HepG2 (cell line): ENCODE data around the gene DOK4. TPM values are rescaled to one million over a fixed set of nuclear protein-coding genes. Genes with fewer than 3 reads are reported as not detected.
A peak's percentile ranks its signal among the peaks of the same experiment; 100 is the strongest.

ENCODE experiments used
- ATAC-seq: fragments of 200-7000 bp; cut with Tn5 transposase; 3 replicates; pipeline ENCODE4 v1.9.1; 2020; ENCODE audit warnings: mild to moderate bottlenecking, moderate library complexity
- BruUV-seq: library from RNA; stranded (reverse); fragments of 400-500 nt; replicated peaks from 2 replicates; lab custom pipeline; 2021; lab: Mats Ljungman, UMichigan
- CTCF ChIA-PET: fragments of 300-600 bp; formaldehyde crosslinking; extraction: SDS; loops from one replicate; lab custom pipeline; 2021; ENCODE audit warnings: low total read pairs, inconsistent platforms, low intra/inter-chr PET ratio; lab: Yijun Ruan, JAX
- POLR2A ChIA-PET: fragments of 350-600 bp; sonication (Branson Sonifier 250); formaldehyde crosslinking; loops from one replicate; lab custom pipeline; 2020; ENCODE audit warnings: antibody characterized with exemption, inconsistent platforms; lab: Yijun Ruan, JAX
- DNase-seq: peaks from one replicate; pipeline ENCODE4 v3.0.0-alpha.2; 2015; ENCODE audit warnings: low spot score
- FAIRE-seq: peaks from 3 replicates; lab custom pipeline; 2011; peaks lifted over from hg19 to GRCh38; lab: Jason Lieb, UNC
- H2AFZ ChIP-seq: one replicate; pipeline ENCODE4 v1.6.1; 2011; ENCODE audit warnings: low read length, inconsistent platforms
- H3K27ac ChIP-seq: fragments of 300-600 bp; 3 replicates; pipeline ENCODE4 v1.8.0; 2011; ENCODE audit warnings: mixed run types, mild to moderate bottlenecking, mixed read lengths, low read length, inconsistent platforms; ENCODE audit not compliant: insufficient read depth; ENCODE audit errors: extremely low read length
- H3K27me3 ChIP-seq, 2 experiments: fragments of 200-600 bp in 1 of 2; 2 replicates in 1 of 2; 3 replicates in 1 of 2; pipeline versions ENCODE4 v1.6.0 to v1.8.0; 2011; ENCODE audit warnings: low read length in 2 of 2, mild to moderate bottlenecking in 2 of 2, moderate library complexity in 2 of 2, inconsistent platforms in 1 of 2; ENCODE audit not compliant: insufficient read depth in 2 of 2, control insufficient read depth in 1 of 2
- H3K36me3 ChIP-seq, 2 experiments: fragments of 200-600 bp in 1 of 2; replicated peaks in 1 of 2; 2 replicates in 1 of 2; 3 replicates in 1 of 2; pipeline versions ENCODE4 v1.5.1 to v1.8.0; 2011; ENCODE audit warnings: low read length in 2 of 2, inconsistent platforms in 1 of 2; ENCODE audit not compliant: insufficient read depth in 2 of 2, control insufficient read depth in 1 of 2
- H3K4me1 ChIP-seq: 2 replicates; pipeline ENCODE4 v1.5.1; 2012; ENCODE audit warnings: low read length, inconsistent platforms; ENCODE audit not compliant: insufficient read depth
- H3K4me2 ChIP-seq: 2 replicates; pipeline ENCODE4 v1.6.0; 2011; ENCODE audit warnings: low read depth, low read length, inconsistent platforms
- H3K4me3 ChIP-seq, 3 experiments: fragments of 200-600 bp in 1 of 3; sonication (generic), shearing (Covaris generic) in 1 of 3; replicated peaks in 1 of 3; 2 replicates each; pipeline ENCODE4 v1.5.1; 2011 to 2016; ENCODE audit warnings: low read length in 3 of 3, inconsistent platforms in 2 of 3, low read depth in 2 of 3, mild to moderate bottlenecking in 2 of 3, control low read depth in 1 of 3, mixed read lengths in 1 of 3; ENCODE audit not compliant: insufficient read depth in 1 of 3
- H3K79me2 ChIP-seq: one replicate; pipeline ENCODE4 v1.6.1; 2011; ENCODE audit warnings: low read length, inconsistent platforms; ENCODE audit not compliant: insufficient read depth
- H3K9ac ChIP-seq: 2 replicates; pipeline ENCODE4 v1.6.0; 2011; ENCODE audit warnings: mild to moderate bottlenecking, low read depth, low read length, inconsistent platforms; ENCODE audit not compliant: insufficient read depth
- H3K9me3 ChIP-seq: 2 replicates; pipeline ENCODE4 v1.5.1; 2012; ENCODE audit warnings: mild to moderate bottlenecking, low read length
- H4K20me1 ChIP-seq: 2 replicates; pipeline ENCODE4 v1.6.0; 2011; ENCODE audit warnings: inconsistent platforms, mild to moderate bottlenecking, low read length, moderate library complexity; ENCODE audit not compliant: insufficient read depth
- CAMTA2 ChIP-seq: sonication (generic); formaldehyde crosslinking; IDR thresholded peaks from 2 replicates; pipeline ENCODE4 v1.4.0; 2020; ENCODE audit warnings: mild to moderate bottlenecking, missing genetic modification reagents, borderline replicate concordance
- NFE2 ChIP-seq: sonication (generic); formaldehyde crosslinking; IDR thresholded peaks from 2 replicates; pipeline ENCODE4 v1.4.0; 2020; ENCODE audit warnings: missing genetic modification reagents
- SOX13 ChIP-seq, 3 experiments: fragments of 450-650 bp in 1 of 3; sonication (generic) in 1 of 3; formaldehyde crosslinking in 1 of 3; IDR thresholded peaks in 2 of 3; conservative IDR thresholded peaks in 1 of 3; 2 replicates each; pipeline versions ENCODE4 v1.5.0 to v1.6.1; 2016 to 2020; ENCODE audit warnings: antibody characterized with exemption in 1 of 3, mild to moderate bottlenecking in 1 of 3, missing compliant biosample characterization in 1 of 3, missing genetic modification reagents in 1 of 3, moderate library complexity in 1 of 3
- SRSF9 ChIP-seq: fragments of 200-400 bp; formaldehyde crosslinking; IDR thresholded peaks from 2 replicates; pipeline ENCODE4 v1.6.1; 2018; ENCODE audit warnings: borderline replicate concordance, mild to moderate bottlenecking, low read depth, low read length; ENCODE audit not compliant: insufficient read depth, poor library complexity, severe bottlenecking
- THYN1 ChIP-seq: sonication (generic); formaldehyde crosslinking; IDR thresholded peaks from 2 replicates; pipeline ENCODE4 v1.8.1; 2023; ENCODE audit warnings: low read depth, mild to moderate bottlenecking, moderate library complexity, missing genetic modification reagents, borderline replicate concordance
- ZNF598 ChIP-seq: sonication (generic); formaldehyde crosslinking; IDR thresholded peaks from 2 replicates; pipeline ENCODE4 v1.5.1; 2020; ENCODE audit warnings: mild to moderate bottlenecking, missing genetic modification reagents, borderline replicate concordance
- ZNF605 ChIP-seq: sonication (generic); formaldehyde crosslinking; IDR thresholded peaks from 2 replicates; pipeline ENCODE4 v1.8.0; 2022; ENCODE audit warnings: mild to moderate bottlenecking, missing genetic modification reagents
- WGBS: methylation state at CpG from one replicate; pipeline ENCODE4 v1.1.6; 2017; ENCODE audit warnings: low lambda C conversion rate; 5-methylcytosine and 5-hydroxymethylcytosine counted together
- in situ Hi-C: cut with HindIII; loops from 2 replicates; pipeline ENCODE4 v1.10.0; 2017; ENCODE audit warnings: low pct_unique_long_range_greater_than_20kb; ENCODE audit not compliant: extremely low pct_ligation_motif_present
- intact Hi-C: fragments of 100-400 bp; cut with micrococcal nuclease; formaldehyde crosslinking; loops from one replicate; pipeline ENCODE4 v1.10.0; 2022; ENCODE audit not compliant: unreplicated experiment
- polyA plus RNA-seq, 8 experiments: library from polyadenylated mRNA; depleted of rRNA in 3 of 8; stranded (reverse) in 7 of 8; unstranded in 1 of 8; fragments of >200 nt; fragmentation: Illumina TruSeq in 4 of 8; extraction: Trizol in 4 of 8; gene quantifications; 2 replicates each; pipeline versions ENCODE4 v1.2.1 to v1.2.3, GENCODE V29; 2011 to 2016; ENCODE audit warnings: low read depth in 4 of 8, missing spikeins in 1 of 8, mixed read lengths in 1 of 8; ENCODE audit not compliant: insufficient read depth in 1 of 8
- total RNA-seq, 5 experiments: library from RNA; depleted of rRNA; stranded (reverse); fragments of >200 nt; fragmentation: Illumina TruSeq; extraction: Trizol; gene quantifications; 2 replicates each; pipeline ENCODE4 v1.2.3, GENCODE V29; 2016; ENCODE audit warnings: low read depth in 1 of 5
- TF ChIP-seq, protein P1 (sequence below): sonication (generic); formaldehyde crosslinking; IDR thresholded peaks from 2 replicates; pipeline ENCODE4 v1.5.1; 2020; ENCODE audit warnings: mild to moderate bottlenecking, missing genetic modification reagents, moderate library complexity
- TF ChIP-seq, protein P2 (sequence below): sonication (generic); formaldehyde crosslinking; IDR thresholded peaks from 2 replicates; pipeline ENCODE4 v1.5.0; 2020; ENCODE audit warnings: mild to moderate bottlenecking, missing genetic modification reagents
- TF ChIP-seq, protein P3 (sequence below): sonication (generic); formaldehyde crosslinking; IDR thresholded peaks from 2 replicates; pipeline ENCODE4 v1.5.0; 2020; ENCODE audit warnings: missing genetic modification reagents, mild to moderate bottlenecking, borderline replicate concordance

Gene DOK4
- total and polyA plus RNA-seq, 2 of the 13 experiments (the other 11 are each of a cell fraction or from before 2014, with no cell fraction given) = 52.7 to 70.0 TPM

DNA sequence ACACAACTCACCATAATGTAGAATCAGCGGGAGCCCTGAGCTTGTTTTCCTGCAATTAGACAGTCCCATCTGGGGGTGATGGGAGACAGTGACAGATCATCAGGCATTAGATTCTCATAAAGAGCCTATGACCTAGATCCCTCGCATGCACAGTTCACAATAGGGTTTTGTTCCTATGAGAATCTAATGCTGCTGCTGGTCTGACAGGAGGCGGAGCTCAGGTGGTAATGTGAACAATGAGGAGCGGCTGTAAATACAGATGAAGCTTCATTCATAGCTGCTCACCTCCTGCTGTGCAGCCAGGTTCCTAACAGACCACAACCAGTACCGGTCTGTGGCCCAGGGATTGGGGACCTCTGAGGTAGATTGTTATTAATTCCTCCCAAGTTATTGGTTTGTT is 2.9 kb upstream of the DOK4 start (continued):
- TF ChIP-seq SOX13 (IDR thresholded peaks at IDR 0.05) (0 out of 2 replicates have a peak, but pooled peaks have one; percentile 10), SOX13 (CRISPR knock-in tag; conservative IDR thresholded peaks at IDR 0.05 in 1 of 2, IDR thresholded peaks at IDR 0.05 in 1 of 2) (peak in 1 of 2 experiments; percentile 45; a peak in 1 of 4 replicates), NFE2 (CRISPR knock-in tag) (no peak), ZNF598 (no peak), CAMTA2 (CRISPR knock-in tag) (no peak)
- TF ChIP-seq, protein P1, sequence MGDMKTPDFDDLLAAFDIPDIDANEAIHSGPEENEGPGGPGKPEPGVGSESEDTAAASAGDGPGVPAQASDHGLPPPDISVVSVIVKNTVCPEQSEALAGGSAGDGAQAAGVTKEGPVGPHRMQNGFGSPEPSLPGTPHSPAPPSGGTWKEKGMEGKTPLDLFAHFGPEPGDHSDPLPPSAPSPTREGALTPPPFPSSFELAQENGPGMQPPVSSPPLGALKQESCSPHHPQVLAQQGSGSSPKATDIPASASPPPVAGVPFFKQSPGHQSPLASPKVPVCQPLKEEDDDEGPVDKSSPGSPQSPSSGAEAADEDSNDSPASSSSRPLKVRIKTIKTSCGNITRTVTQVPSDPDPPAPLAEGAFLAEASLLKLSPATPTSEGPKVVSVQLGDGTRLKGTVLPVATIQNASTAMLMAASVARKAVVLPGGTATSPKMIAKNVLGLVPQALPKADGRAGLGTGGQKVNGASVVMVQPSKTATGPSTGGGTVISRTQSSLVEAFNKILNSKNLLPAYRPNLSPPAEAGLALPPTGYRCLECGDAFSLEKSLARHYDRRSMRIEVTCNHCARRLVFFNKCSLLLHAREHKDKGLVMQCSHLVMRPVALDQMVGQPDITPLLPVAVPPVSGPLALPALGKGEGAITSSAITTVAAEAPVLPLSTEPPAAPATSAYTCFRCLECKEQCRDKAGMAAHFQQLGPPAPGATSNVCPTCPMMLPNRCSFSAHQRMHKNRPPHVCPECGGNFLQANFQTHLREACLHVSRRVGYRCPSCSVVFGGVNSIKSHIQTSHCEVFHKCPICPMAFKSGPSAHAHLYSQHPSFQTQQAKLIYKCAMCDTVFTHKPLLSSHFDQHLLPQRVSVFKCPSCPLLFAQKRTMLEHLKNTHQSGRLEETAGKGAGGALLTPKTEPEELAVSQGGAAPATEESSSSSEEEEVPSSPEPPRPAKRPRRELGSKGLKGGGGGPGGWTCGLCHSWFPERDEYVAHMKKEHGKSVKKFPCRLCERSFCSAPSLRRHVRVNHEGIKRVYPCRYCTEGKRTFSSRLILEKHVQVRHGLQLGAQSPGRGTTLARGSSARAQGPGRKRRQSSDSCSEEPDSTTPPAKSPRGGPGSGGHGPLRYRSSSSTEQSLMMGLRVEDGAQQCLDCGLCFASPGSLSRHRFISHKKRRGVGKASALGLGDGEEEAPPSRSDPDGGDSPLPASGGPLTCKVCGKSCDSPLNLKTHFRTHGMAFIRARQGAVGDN (CRISPR knock-in tag) = no peak
- TF ChIP-seq, all 625 proteins: peak for 4

DNA sequence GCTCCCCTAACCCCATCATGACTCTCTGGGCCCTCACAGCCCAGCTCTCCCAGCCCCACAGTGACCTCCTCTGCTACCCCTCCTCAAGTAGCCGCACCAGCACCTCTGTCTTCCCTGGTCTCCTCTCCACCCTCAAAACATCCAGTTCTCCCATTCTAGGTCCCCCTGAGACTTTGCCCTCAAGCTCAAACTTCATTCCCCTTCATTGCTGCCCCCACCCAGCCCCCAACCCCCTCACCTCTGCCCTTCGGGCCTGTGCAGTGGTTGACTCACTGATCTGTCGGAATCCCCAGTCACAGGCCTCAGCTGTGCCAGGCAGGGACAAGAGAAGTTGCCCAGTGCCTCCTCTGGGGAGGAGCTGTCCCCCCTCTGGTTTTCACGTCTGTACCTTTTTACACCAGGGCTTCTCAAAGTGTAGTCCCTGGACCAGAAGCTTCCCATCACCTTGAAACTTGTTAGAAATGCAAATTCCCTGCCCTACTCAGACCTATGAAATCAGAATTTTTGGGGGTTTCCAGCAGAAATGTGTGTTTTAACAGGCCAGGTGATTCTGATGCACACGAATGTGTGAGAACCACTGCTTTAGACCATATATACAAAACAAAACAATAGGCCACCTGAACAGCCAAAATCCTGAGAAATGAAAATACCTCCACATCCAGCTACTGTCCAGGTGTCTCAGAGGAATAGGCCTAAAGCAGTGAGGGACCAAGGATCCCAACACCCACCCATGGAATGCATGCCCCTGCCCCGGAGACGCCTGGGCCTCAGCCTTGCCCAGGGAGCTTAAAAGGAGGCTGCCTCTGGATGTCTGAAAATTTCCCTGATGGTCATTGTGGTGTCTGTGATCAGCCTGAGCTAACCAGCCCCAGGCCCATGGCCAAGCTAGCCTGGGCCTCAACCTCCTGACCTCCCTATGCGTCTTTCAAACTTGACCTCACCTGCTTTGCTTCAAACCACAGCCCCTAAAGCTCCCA is 853 bp upstream of the DOK4 start:
- no peak for DNase-seq
- Histone ChIP-seq H3K79me2 (peaks cover 20% of the 10 kb centered on the region), H3K27me3 (peaks cover 0 to 6% of the 10 kb centered on the region in 2 experiments; a peak in 1 of 5 replicates), H2AFZ (peak overlapping the region; percentile 94), H4K20me1 (no peaks in the 10 kb centered on the region), H3K36me3 (no peaks in the 10 kb centered on the region), H3K9ac (peak overlapping the region; percentile 42; the same call in 1 of the 2 replicates), H3K9me3 (no peaks in the 10 kb centered on the region), H3K4me3 (peak overlapping the region; percentile 58 to 97 (median 96)), H3K4me1 (peaks cover 56% of the 10 kb centered on the region), H3K4me2 (peak overlapping the region; percentile 100), H3K27ac (no peak overlapping the region)
- no TSS peak for BruUV-seq
- intact Hi-C loops = no loop called here
- in situ Hi-C loops = no loop called here
- WGBS = 4% methylated on average over 8 of the region's 8 CpGs
- ChIA-PET POLR2A (interaction anchor here (0.6 to 3.2 kb wide), 12 partner anchors 11 to 189 kb away, joined by 3 to 31 read pairs (median 6); partner anchors contain the start of genes CIAPIN1, COQ9, CX3CL1 and POLR2C), CTCF (no interaction called here)
- no peak for FAIRE-seq
- peak; percentile 17 for ATAC-seq
- TF ChIP-seq ZNF605 (CRISPR knock-in tag) (no peak), SRSF9 (no peak), THYN1 (CRISPR knock-in tag) (no peak)
- TF ChIP-seq, protein P2, sequence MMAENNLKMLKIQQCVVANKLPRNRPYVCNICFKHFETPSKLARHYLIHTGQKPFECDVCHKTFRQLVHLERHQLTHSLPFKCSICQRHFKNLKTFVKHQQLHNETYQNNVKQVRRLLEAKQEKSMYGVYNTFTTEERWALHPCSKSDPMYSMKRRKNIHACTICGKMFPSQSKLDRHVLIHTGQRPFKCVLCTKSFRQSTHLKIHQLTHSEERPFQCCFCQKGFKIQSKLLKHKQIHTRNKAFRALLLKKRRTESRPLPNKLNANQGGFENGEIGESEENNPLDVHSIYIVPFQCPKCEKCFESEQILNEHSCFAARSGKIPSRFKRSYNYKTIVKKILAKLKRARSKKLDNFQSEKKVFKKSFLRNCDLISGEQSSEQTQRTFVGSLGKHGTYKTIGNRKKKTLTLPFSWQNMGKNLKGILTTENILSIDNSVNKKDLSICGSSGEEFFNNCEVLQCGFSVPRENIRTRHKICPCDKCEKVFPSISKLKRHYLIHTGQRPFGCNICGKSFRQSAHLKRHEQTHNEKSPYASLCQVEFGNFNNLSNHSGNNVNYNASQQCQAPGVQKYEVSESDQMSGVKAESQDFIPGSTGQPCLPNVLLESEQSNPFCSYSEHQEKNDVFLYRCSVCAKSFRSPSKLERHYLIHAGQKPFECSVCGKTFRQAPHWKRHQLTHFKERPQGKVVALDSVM (CRISPR knock-in tag) = 0 out of 2 replicates have a peak, but pooled peaks have one; percentile 8
- TF ChIP-seq, protein P3, sequence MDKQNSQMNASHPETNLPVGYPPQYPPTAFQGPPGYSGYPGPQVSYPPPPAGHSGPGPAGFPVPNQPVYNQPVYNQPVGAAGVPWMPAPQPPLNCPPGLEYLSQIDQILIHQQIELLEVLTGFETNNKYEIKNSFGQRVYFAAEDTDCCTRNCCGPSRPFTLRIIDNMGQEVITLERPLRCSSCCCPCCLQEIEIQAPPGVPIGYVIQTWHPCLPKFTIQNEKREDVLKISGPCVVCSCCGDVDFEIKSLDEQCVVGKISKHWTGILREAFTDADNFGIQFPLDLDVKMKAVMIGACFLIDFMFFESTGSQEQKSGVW = no peak
